ENCODE results near the gene OSBP2.

Gene OSBP2

DNA sequence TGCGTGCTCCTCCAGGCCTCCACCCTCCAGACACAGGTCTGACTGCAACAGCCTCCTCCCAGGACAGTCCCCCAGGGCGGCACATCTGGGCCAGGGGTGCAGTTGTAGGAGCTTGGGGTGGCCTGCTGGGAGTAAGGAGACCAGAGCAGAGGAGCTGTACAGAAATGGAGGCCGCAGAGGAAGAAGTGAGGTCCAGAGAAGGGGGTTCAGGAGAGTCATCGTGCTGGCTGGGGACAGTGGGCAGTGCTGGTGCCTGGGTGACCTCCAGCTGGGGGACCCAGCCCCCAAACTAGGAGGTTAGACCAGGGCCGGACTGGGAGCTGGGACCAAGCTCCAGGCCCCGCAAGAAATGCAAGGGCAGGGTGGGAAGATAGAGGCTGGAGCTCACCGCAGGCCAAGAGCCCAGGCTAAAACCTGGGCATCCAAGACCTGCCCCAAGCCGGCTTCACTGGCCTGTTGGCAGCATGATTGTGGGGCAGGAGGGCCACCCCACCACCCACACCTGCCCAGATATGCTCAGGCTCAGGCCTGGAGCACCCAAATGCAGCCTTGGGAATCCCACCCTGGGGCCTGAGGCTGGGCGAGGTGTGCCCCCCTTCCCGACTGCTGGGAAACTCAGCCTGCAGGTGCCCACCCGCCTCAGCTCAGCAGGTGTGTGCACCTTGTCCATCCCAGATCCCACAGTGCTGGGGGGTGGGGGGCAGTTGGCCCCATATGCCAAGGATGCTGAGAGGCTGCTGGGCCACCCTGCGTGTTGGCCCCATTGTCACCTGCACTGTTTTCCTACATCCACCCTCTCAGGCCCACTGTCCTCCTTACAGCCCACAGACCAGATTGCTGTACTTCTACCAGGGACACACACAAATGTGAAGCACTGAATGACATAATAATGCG lies 177.0 kb downstream of the OSBP2 start:
- no peak for FAIRE-seq

DNA sequence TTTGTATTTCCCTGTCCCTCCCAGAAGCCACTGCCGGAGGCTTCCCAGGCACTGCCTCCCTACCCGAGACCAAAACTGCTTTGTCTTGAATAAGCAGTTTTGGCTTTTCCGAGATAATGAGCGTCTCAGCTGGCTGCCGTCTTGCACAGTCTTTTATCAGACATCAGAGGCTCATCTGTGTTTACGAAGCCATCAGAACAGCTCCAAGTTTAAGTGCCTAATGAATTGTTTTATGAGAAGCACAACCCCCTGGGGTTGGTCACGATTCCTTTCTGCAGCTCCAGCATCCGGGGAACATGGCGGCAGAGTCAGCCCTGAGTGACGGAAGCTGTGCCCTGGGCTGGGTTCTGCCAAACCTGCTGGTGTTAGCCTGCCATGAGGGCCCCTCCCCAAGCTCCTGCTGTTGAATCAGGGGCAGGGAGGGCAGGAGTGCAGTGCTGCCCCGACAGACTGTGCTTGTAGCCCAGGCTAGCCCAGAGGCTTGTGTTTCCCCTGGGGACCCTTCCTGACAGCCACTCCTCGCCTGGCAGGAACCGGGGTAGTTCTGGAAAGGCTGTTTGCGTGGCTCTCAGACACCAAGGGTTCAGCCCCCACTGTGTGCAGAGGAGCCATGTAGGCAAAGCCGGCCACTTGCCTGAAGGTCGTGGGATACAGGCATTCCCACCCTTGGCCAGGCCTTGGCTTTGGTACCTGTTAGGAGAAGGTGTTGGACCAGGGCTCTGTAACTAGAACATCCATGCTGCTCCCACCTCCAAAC lies 177.8 kb downstream of the OSBP2 start:
- FAIRE-seq = no peak

DNA sequence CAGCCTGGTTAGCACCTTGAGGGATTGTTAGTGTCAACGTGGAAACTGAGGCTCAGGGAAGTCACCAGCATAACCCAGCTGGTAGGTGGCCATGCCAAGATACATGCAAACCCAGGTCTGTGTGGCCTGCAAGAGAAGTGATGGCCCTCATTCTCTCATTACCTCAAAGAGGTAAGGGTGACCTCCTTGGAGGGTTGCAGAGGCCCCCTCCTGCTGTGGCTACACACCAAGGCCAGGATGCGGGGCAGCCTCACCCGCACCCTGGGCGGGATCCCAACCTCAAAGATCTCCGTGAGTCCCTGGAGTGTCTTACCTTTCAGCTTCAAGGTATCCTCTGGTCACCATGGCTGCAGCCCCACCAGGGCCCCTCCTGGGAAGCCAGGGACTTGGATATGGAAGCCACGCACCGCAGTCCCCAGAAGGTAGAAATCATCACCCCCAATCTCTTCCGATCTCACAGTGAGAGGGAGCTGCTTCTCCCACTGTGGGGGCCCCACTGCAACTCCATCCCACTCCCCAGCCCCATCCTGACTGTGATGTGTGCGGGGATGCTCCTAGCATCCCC lies 178.5 kb downstream of the OSBP2 start:
- no peak for FAIRE-seq

DNA sequence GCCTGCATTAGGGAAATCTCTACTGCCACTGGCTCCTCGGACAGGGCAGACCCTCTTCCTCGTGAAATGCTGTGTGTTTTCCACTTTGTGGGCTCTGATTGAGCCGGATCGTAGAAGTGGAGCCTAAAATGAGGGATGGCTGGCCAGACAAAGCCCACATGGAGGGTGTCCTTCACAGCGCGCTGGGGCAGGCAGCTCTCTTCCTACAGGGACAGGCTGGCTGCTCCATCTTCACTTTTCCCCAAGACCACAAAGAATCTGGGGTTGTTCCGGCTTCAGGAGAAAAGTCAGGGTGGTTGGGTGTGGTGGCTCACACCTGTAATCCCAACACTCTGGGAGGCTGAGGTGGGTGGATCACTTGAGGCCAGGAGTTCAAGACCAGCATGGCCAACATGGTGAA lies 179.0 kb downstream of the OSBP2 start:
- FAIRE-seq = no peak

DNA sequence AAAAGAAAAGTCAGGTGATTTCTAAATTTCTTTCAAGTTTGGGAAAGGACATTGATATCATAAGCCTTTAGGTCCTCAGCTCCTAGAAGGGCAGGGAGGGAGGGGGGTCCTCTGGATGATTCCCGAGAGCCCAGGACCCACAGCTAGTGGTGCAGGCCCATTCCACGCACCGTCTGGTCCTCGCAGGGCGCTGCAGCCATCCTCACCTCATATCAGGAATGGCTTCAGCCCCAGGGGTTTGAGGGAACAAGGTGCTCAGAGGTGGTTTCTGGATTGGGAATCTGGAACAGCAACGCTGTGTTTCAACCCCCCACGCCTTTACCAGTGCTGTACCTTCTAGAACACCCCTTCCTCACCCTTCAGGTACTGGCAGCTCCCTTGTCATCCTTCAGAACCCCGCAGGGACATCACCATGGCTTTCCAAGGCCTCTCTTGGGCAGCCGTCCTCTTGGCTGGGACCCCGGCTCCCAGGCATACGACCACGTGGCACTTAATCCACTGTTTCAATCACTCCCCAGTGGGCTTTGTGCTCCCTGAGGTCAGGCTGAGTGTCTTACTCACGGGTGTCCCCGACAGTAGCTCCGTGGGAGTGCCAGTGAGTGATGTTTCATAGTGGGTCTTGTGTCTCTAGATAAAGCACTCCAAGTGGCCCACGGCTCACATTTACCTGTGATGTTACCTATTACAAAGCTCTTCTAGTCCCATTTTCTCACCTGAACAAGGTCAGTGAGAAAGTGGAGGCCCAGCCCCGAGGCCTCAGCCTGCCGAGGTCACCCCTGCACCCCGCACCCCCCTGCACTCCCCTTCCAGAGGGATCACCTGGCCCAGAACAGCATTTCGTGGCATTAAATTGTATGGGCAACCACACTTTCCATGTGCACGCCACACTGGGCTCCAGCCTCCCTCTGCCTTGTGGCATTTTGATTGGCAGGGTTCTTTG lies 180.0 kb downstream of the OSBP2 start:
- no peak for FAIRE-seq

DNA sequence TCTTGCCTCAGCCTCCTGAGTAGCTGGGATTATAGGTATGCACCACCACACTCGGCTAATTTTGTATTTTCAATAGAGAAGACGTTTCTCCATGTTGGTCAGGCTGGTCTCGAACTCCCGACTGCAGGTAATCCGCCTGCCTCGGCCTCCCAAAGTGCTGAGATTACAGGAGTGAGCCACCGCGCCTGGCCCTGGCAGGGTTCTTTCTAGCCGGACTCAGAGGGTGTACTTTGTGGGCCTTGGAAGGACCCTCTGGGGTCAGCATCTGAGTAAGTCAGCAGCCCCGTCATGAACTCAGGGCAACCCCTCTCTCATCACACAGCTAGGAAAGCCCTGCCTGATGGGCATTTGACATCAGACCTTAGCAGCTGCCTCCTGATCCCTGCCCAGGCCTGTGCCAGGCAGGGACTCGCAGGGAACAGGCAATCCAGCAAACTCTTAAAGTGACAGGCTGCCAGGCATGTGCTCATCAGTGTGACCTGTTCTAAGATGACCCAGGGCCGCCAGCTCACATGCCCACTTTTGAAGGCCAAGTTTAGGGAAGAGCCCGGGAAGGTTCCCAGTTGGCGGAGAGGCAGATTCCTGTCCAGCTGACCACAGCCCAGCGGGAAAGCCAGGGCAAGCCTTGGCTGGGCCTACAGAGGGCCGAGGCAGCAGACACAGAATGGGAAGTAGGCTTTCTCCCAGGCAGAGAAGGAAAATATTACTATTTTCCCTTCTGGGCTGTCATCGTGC lies 181.0 kb downstream of the OSBP2 start:
- no peak for FAIRE-seq

DNA sequence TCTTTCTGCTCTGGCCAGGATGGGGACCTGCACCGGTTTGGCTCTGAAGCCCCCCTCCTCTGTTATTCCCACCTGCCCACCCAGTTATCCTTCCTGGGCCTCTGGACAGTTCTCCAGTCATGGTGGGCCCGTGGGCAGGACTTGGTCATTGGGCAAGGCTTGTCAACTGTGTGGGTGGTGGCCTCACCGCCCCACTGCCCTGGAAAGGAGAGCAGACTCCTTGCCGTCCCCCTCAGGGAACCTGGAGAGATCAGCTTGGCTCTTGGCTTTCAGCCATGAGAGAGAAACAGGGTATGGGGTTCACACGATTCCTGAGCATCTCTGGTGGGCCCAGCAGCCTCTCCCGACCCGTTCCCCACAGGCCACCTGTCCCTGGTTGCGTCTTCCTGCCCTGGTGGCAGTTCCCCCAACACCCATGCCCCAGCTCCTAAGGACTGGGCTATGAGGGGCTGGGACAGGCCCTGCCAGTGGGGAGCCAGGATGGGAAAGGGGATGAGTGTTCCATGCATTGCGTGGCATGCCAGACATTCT lies 181.6 kb downstream of the OSBP2 start:
- FAIRE-seq = no peak

DNA sequence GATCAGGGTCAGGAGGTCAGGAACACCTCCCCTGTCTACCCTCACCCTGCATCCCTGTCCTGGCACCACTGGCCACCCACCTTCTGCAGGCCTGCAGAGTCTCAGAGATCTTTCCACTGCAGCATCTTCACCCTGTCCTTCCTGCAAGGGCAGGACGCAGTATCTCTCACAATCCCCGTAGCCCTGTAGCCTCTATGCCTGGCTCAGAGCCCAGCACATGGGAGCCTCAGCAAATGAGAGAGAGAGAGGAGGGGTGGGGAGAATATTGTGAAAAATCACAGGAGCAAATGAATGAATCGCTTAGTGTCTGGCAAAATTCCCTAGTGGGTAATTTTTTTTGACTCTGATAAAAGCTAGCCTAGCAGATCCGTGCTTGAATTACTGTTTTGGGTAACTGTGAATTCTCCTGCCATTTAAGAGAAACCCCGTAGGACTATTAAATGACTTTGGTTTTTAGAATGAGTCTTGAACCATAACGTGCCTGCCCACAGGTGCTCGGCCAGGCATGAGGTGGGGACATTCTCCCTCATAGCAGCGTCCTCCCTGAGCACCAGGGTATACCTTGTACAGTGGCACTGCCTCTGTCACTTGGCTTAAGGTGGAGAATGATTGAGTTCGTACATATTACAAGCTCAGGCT lies 182.4 kb downstream of the OSBP2 start:
- no peak for FAIRE-seq

DNA sequence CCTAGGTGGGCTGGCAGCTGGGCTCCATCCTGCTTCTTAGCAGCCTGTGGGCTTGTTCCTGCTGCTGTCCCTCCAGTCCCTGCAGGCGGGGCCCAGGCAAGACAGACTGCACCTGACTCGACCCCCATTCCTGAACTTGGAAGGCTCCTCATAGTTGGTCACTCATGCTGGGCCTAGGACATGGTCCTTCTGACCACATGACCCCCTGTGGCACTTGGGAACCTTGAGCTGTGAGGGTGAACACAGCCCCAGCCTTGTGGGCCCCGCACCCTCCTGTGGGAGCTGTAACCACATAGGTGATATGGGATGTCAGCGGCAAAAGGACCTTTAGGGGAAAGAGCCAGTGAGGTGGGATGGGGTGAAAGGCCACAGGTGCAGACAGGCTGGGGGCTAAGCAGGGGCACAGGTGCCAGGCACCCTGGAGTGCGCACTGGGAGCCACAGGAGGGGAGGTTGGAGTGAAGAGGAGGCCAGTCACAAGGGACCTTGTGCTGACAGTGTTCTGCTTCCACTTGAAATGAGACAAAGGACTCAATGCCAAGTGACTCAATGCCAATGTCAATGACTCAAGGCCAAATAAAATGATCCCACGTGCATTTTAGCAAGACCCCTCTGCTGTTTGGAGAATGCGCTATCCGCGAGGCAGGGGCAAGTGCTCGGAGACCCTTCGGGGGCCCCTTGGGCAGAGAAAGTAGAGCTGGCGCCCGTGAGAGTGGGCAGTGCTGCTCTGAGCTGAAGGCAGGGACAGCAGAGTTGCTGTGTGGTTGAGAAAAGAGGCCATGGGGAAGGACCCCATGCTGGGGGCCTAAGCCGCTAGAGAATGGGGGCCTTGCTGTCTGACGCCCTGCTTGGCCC lies 183.2 kb downstream of the OSBP2 start:
- no peak for FAIRE-seq

DNA sequence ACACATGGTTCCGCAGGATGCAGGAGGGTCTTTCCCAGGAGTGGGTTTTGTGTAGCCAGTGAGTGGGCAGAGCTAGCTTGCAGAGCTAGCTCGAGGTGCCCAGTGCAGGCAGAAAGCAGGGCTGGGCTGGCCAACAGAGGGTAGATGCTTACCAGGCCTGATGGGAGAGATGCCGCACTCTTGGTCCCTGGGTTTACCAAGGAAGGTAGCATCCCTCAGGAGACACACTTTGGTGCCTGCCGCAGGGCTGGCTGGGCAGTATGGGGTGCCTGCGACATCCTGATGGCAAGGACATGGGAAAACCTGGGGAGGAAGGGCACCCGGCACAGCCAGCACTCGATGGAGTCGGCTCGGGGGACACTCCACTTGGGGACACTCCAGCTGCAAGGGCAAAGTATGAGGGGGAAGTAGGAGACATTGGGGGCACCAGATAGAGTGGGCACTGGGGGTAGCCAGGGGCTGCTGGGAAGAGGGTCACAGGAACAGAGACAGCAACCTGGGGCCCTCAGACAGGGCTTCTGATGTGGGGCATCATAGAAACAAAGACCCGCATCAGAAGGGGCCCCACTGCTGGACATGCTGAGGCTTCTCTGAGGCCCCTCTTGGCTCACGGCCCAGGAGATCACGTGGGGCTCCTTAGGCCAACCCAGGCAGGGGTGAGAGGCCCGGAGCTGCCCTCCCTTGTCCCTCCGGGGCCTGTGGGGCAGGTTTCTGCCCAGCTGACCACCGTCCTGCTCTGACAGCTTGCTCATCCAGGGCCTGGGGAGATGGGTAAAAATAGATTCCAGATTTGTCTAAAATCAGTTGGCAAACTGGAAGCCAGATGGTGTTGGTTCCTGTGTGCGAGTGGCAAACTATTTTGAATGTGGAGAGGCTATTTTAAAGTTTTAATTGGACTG lies 184.1 kb downstream of the OSBP2 start:
- FAIRE-seq = no peak

DNA sequence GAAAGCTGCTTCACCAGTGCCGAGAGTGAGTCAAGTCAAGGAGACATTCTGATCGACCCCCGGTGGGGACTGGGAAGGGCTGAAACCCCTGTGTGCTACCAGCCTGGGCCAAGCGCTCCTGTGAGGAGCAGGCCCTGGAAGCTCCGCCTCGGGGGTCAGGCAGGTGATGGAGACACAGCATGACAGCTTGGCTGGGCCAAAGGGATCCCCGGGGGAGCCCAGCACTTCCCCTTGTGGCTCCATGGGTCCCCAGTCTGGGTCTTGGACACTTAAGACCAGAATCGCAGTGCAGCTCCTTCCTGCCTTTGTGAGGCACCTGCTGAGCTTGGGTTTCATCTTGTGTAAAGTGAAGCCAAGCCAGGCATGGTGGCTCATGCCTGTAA lies 184.7 kb downstream of the OSBP2 start:
- FAIRE-seq = no peak

DNA sequence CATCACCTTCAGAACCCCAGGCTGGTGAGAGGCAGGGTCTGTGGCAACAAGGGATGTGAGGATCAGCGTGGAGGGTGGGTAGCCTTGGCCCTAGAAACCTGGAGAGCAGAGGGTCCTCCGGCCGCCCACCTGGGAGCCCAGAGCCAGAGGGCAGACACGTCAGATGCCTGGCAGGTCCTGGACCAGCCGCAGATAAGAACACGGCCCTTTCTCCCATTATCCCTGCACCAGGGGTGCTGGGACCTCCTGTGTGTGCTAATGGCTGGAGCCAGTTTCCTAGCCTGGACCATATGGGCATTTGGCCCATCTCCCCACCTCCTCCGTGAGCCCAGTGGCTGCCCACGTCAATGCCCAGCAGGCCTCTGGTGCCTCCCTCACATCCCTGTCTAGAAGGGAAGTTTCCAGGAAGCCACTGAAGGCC lies 185.5 kb downstream of the OSBP2 start:
- no peak for FAIRE-seq

DNA sequence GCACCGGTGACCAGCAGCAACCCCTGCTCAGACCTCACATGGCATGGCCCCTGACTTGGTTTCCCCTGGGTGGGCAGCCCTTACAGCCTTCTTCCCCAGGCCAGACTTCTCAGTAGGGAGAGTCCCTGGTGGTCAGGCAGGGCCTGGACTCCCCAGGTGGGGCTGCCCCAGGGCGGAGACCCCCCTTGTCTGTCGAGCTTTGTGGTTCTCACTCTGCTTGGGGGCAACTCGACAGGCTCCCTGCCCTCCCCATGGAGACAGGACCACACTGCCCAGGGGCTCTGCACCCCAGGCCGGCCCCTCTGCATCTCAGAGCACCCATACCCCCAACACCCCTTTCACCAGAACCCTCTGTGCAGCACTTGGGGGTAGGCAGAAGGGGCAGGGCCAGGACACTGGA lies 186.2 kb downstream of the OSBP2 start:
- no peak for FAIRE-seq

DNA sequence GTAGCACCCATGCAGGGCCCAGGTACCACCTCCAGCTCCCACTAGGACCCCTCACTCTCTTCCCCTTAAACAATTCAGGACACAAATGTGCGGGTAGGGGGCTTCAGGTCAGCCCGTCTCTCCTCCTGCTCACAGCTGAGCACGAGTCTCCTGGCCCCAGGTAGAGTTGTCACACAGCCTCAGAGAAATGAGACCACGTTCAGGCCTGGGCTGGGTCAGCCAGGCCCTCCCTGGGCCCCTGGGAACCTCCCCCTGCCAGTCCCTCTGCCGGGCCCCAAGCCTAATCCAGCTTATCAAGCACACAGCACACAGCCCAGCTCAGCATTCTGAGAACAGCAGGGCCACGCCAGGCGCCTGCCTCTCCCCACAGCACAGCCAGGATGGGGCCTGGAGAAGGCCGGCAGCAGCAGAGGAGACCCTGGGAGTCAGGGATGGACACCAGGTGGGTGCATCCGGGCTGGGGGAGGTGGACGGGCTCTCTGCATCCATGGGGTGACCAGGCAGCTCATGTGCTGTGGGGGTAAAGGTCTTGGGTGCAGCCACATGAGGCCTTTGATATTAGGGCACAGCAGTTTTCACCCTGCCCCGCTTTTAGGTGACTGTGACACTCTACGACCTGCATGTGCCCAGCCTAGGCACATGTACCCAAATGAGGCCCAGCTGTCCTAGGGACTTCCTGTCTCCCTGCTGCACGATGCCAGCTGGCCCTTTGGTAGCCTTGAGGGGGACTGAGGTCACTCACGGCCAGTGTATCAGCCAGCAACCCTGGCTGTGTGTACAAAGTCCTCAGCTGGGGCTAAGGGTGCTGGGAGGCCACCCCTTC lies 186.9 kb downstream of the OSBP2 start:
- no peak for FAIRE-seq

DNA sequence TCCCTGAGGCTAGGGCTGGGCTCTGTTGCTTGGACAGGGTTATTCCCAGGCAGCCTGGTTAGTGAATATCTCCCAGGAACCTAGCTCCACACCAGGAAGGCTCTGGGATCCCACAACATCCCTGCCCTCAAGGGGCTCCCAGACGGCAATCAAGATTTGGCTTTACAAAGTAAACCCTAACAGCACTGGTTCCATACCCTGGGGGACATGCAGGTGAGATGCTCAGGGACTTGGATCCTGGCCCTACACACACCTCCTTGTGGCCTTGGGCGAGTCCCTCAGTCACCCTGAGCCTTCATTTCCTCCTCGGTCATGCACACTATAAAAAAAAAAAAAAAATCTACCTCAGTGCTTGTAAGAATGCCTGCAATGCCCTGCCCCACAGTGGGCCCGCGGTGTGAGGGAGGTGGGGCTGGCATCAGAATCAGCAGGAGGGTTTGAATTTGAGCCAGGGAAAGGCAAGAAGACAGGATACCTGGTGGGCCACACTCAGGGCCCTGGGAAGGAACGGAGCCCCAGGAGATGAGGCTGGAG lies 187.6 kb downstream of the OSBP2 start:
- FAIRE-seq = no peak

DNA sequence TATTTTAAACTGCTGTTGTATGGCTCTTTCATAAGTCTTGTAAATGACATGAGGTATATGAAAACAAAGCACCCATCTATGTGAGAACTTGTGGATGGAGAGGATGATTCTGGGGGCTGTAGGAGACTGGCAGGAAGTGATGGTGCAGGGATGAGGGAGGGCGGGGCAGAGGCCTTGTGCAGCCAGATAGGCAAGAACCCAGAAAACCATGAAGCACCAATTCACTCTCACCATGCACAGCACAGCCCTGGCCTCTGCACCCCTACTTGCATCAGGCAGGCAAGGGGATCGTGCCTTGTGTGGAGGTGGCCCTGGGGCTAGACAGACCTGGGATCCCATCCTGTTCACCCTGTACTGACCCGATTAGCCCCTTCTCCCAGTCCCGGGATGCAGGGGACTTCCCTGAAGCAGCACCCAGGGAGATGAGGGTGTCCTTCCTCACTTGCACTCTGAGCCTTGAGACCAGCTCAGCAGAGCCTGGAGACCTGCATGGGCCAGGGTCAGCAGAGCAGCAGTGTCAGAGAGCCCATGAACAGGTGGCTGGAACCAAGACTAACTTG lies 188.4 kb downstream of the OSBP2 start:
- FAIRE-seq = no peak

DNA sequence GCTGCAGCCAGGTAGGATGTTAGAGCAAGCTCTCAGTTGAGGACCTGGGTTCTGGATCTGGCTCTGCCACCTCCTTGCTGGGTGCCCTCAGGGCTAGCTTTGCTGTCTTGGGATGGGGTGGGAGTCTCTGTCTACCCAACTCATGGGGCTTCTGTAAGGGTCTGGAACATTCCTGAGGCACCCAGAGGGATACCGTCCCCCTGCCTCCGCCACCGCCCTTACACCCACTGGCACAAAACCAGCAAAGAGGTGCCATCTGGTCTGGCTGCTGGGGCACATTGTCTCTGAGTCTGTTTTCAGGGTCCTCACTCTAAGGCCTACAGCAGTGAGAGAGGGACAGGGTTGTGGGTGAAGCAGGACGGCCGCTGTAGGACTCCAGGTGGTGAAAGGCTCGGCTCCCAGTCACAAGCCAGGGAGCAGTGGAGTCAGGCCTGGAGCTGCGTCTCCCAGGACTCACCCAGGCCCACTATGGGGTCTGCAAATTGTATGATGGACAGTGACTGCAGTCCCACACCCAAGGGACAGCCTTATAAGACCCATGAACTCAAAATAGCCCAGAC lies 189.0 kb downstream of the OSBP2 start:
- no peak for FAIRE-seq

Measured in colon (tissue), 2 donors.